Measurements from ENCODE around the gene BTBD9. TPM values are rescaled to one million over a fixed set of nuclear protein-coding genes. Genes with fewer than 3 reads are reported as not detected.

The BTBD9 gene
- total RNA-seq, 4 donors from 2014 or later = 10.8 to 26.3 (median 15.3) TPM

- ATAC-seq (ENCODE audit: low FRiP score) (no peak), DNase-seq (ENCODE audit: low spot score) (no peak)
- no peak for TF ChIP-seq CTCF (IDR thresholded peaks at IDR 0.05)
These were observed 89.9 kb downstream of the BTBD9 start for GRCh38 chr6:38549795-38550194.

- ATAC-seq (ENCODE audit: low FRiP score) (no peak), DNase-seq (ENCODE audit: low spot score) (no peak)
- TF ChIP-seq CTCF (IDR thresholded peaks at IDR 0.05) = no peak
These were observed 90.5 kb downstream of the BTBD9 start for GRCh38 chr6:38549180-38549579.

GRCh38 chr6:38543022-38543421 lies 96.7 kb downstream of the BTBD9 start:
- DNase-seq (ENCODE audit: low spot score) (no peak), ATAC-seq (ENCODE audit: low FRiP score) (no peak)
- TF ChIP-seq CTCF (IDR thresholded peaks at IDR 0.05) = no peak

GRCh38 chr6:38542031-38542430 lies 97.7 kb downstream of the BTBD9 start:
- TF ChIP-seq CTCF (IDR thresholded peaks at IDR 0.05) = no peak
- DNase-seq (ENCODE audit: low spot score) = no peak

GRCh38 chr6:38533064-38533463 lies 106.7 kb downstream of the BTBD9 start:
- no peak for TF ChIP-seq CTCF (IDR thresholded peaks at IDR 0.05)
- ATAC-seq (ENCODE audit: low FRiP score) (no peak), DNase-seq (ENCODE audit: low spot score) (no peak)

More at GRCh38 chr6:38542031-38542430, 97.7 kb downstream of the BTBD9 start:
- no peak for ATAC-seq (ENCODE audit: low FRiP score)

- no peak for DNase-seq (ENCODE audit: low spot score)
- no peak for TF ChIP-seq CTCF (IDR thresholded peaks at IDR 0.05)
- ATAC-seq (ENCODE audit: low FRiP score) = no peak
These were observed 108.6 kb downstream of the BTBD9 start for GRCh38 chr6:38531134-38531533.

GRCh38 chr6:38528196-38528965 lies 111.3 kb downstream of the BTBD9 start:
- ATAC-seq (ENCODE audit: low FRiP score) (no peak), DNase-seq (ENCODE audit: low spot score) (no peak)
- TF ChIP-seq CTCF (IDR thresholded peaks at IDR 0.05) = no peak
